Neural cell (in vitro differentiated cells): ENCODE measurements around the gene FAM98C. TPM values are rescaled to one million over a fixed set of nuclear protein-coding genes. Genes with fewer than 3 reads are reported as not detected.
"Not testable (repeated sequence)": the region's sequence is repeated elsewhere in the genome, so short reads cannot be mapped to it uniquely, and the experiment has no call there.

Source experiments
- H2AFZ ChIP-seq: fragments of 200-600, 300-800 bp; sonication (generic), shearing (Covaris generic); 2 replicates; pipeline ENCODE4 v1.6.0; 2014; ENCODE audit warnings: low read depth, mild to moderate bottlenecking, antibody characterized with exemption, low read length, moderate library complexity
- H3F3A ChIP-seq: fragments of 200-600 bp; shearing (Covaris generic); 2 replicates; pipeline ENCODE4 v1.6.1; 2016; ENCODE audit warnings: mild to moderate bottlenecking, moderate library complexity, mixed read lengths, antibody characterized with exemption, low read length; ENCODE audit not compliant: insufficient read depth, poor library complexity, severe bottlenecking
- H3K27ac ChIP-seq: fragments of 200-600, 300-800 bp; sonication (generic), shearing (Covaris generic); 2 replicates; pipeline ENCODE4 v1.5.1; 2014; ENCODE audit warnings: mild to moderate bottlenecking, low read length, moderate library complexity
- H3K27me3 ChIP-seq: fragments of 300-800, 200-600 bp; sonication (generic), shearing (Covaris generic); 2 replicates; pipeline ENCODE4 v1.6.0; 2014; ENCODE audit warnings: mild to moderate bottlenecking, low read depth, low read length, moderate library complexity; ENCODE audit not compliant: insufficient read depth
- H3K36me3 ChIP-seq: fragments of 300-800, 200-600 bp; sonication (generic), shearing (Covaris generic); 2 replicates; pipeline ENCODE4 v1.5.1; 2014; ENCODE audit warnings: mild to moderate bottlenecking, antibody characterized with exemption, low read length, moderate library complexity; ENCODE audit not compliant: insufficient read depth
- H3K4me2 ChIP-seq: fragments of 300-800, 200-600 bp; sonication (generic), shearing (Covaris generic); 2 replicates; pipeline ENCODE4 v1.6.0; 2014; ENCODE audit warnings: mild to moderate bottlenecking, low read length
- H3K4me3 ChIP-seq: fragments of 300-800, 200-600 bp; sonication (generic), shearing (Covaris generic); 2 replicates; pipeline ENCODE4 v1.5.1; 2014; ENCODE audit warnings: mild to moderate bottlenecking, low read length, moderate library complexity
- H3K79me2 ChIP-seq: fragments of 200-600 bp; shearing (Covaris generic); replicated peaks from 2 replicates; pipeline ENCODE4 v1.6.0; 2014; ENCODE audit warnings: mild to moderate bottlenecking, low read length, moderate library complexity; ENCODE audit not compliant: insufficient read depth
- H3K9ac ChIP-seq: fragments of 300-800, 200-600 bp; sonication (generic), shearing (Covaris generic); 2 replicates; pipeline ENCODE4 v1.6.1; 2016; ENCODE audit warnings: mild to moderate bottlenecking, low read length, mixed read lengths
- H3K9me2 ChIP-seq: fragments of 200-600 bp; shearing (Covaris generic); 2 replicates; pipeline ENCODE4 v1.6.1; 2016; ENCODE audit warnings: mild to moderate bottlenecking, low read length, mixed read lengths; ENCODE audit not compliant: insufficient read depth
- H3K9me3 ChIP-seq: fragments of 200-600, 300-800 bp; sonication (generic), shearing (Covaris generic); 2 replicates; pipeline ENCODE4 v1.6.1; 2016; ENCODE audit warnings: mild to moderate bottlenecking, mixed run types, low read length, moderate library complexity, mixed read lengths
- H4K20me1 ChIP-seq: fragments of 200-600 bp; shearing (Covaris generic); 2 replicates; pipeline ENCODE4 v1.6.1; 2016; ENCODE audit warnings: mild to moderate bottlenecking, mixed run types; ENCODE audit not compliant: insufficient read depth
- EP300 ChIP-seq: fragments of 450-650 bp; conservative IDR thresholded peaks from 2 replicates; pipeline ENCODE4 v1.6.1; 2014; ENCODE audit warnings: antibody characterized with exemption, mild to moderate bottlenecking, moderate library complexity; ENCODE audit not compliant: poor library complexity, severe bottlenecking
- EZH2 ChIP-seq: fragments of 200-600, 300-800 bp; shearing (Covaris generic), sonication (generic); IDR thresholded peaks from 2 replicates; pipeline ENCODE4 v1.6.1; 2014; ENCODE audit warnings: antibody characterized with exemption, low read length, borderline replicate concordance, mild to moderate bottlenecking; ENCODE audit not compliant: insufficient read depth, poor library complexity, severe bottlenecking
- MXI1 ChIP-seq: fragments of 450-650 bp; conservative IDR thresholded peaks from 2 replicates; pipeline ENCODE4 v1.6.1; 2014; ENCODE audit warnings: antibody characterized with exemption, mild to moderate bottlenecking; ENCODE audit not compliant: poor library complexity, severe bottlenecking
- POLR2AphosphoS5 ChIP-seq: IDR thresholded peaks from 2 replicates; pipeline ENCODE4 v1.6.1; 2012
- SMC3 ChIP-seq: fragments of 450-650 bp; conservative IDR thresholded peaks from 2 replicates; pipeline ENCODE4 v1.6.1; 2014; ENCODE audit warnings: antibody characterized with exemption, mild to moderate bottlenecking, moderate library complexity; ENCODE audit not compliant: poor library complexity
- TAF1 ChIP-seq: IDR thresholded peaks from 2 replicates; pipeline ENCODE4 v1.6.1; 2012; ENCODE audit warnings: low read depth
- polyA plus RNA-seq: library from polyadenylated mRNA; depleted of rRNA; stranded (reverse); fragments of >200 nt; gene quantifications from 2 replicates; pipeline ENCODE4 v1.2.3, GENCODE V29; 2014
- TF ChIP-seq, protein P1 (sequence below): fragments of 450-650 bp; IDR thresholded peaks from 2 replicates; pipeline ENCODE4 v1.5.1; 2014; ENCODE audit warnings: antibody characterized with exemption, mild to moderate bottlenecking, moderate library complexity; ENCODE audit not compliant: poor library complexity, severe bottlenecking
- TF ChIP-seq, protein P2 (sequence below): IDR thresholded peaks from 2 replicates; pipeline ENCODE4 v1.6.1; 2012; ENCODE audit warnings: borderline replicate concordance

FAM98C gene
- polyA plus RNA-seq, 1 donor from 2014 or later, result 79.3 TPM

DNA sequence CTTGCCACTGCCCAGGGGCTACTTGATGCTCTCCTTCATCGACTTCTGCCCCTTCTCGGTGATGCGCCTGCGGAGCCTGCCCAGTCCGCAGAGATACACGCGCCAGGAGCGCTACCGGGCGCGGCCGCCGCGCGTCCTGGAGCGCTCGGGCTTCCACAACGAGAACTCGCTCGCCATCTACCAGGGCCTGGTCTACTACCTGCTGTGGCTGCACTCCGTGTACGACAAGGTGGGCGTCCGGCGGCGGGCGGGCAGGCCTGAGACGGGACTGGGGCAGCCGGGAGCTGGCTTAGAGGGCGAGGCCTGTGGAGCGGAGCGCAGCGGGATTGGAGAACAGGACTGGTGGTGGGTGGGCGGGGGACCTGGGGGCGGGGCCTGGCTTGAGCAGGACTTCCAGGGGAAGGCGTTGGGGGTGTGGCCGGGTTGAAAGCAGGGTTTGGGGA is 41.2 kb upstream of the FAM98C start:
- H3K9ac ChIP-seq, result peak overlapping the region; percentile 53
- H2AFZ ChIP-seq, result no peak overlapping the region

GRCh38 chr19:38362076-38362945 is 40.6 kb upstream of the FAM98C start:
- H3K4me3 ChIP-seq, result peak overlapping the region; percentile 88
- H3K36me3 ChIP-seq, result no peaks in the 10 kb centered on the region
- H3F3A ChIP-seq, result no peaks in the 10 kb centered on the region
- TF ChIP-seq EZH2, result no peak
- TF ChIP-seq SMC3, result no peak
- peak; percentile 10 for TF ChIP-seq POLR2AphosphoS5
- H3K9me2 ChIP-seq, result no peaks in the 10 kb centered on the region
- H4K20me1 ChIP-seq, result no peaks in the 10 kb centered on the region
- peaks cover 23% of the 10 kb centered on the region for H3K27me3 ChIP-seq
- no peaks in the 10 kb centered on the region for H3K9me3 ChIP-seq
- no peaks in the 10 kb centered on the region for H3K79me2 ChIP-seq
- no peak overlapping the region for H3K27ac ChIP-seq
- H2AFZ ChIP-seq, result peak overlapping the region; percentile 1
- H3K9ac ChIP-seq, result peak overlapping the region; percentile 53
- H3K4me2 ChIP-seq, result peak overlapping the region; percentile 78

More for the DNA sequence above, 41.2 kb upstream of the FAM98C start:
- no peaks in the 10 kb centered on the region for H4K20me1 ChIP-seq
- H3K9me2 ChIP-seq, result no peaks in the 10 kb centered on the region
- no peaks in the 10 kb centered on the region for H3K79me2 ChIP-seq
- peaks cover 23% of the 10 kb centered on the region for H3K27me3 ChIP-seq
- no peak overlapping the region for H3K4me2 ChIP-seq
- H3F3A ChIP-seq, result no peaks in the 10 kb centered on the region
- H3K27ac ChIP-seq, result no peak overlapping the region
- no peaks in the 10 kb centered on the region for H3K9me3 ChIP-seq
- TF ChIP-seq TAF1, result no peak
- TF ChIP-seq, protein P1, sequence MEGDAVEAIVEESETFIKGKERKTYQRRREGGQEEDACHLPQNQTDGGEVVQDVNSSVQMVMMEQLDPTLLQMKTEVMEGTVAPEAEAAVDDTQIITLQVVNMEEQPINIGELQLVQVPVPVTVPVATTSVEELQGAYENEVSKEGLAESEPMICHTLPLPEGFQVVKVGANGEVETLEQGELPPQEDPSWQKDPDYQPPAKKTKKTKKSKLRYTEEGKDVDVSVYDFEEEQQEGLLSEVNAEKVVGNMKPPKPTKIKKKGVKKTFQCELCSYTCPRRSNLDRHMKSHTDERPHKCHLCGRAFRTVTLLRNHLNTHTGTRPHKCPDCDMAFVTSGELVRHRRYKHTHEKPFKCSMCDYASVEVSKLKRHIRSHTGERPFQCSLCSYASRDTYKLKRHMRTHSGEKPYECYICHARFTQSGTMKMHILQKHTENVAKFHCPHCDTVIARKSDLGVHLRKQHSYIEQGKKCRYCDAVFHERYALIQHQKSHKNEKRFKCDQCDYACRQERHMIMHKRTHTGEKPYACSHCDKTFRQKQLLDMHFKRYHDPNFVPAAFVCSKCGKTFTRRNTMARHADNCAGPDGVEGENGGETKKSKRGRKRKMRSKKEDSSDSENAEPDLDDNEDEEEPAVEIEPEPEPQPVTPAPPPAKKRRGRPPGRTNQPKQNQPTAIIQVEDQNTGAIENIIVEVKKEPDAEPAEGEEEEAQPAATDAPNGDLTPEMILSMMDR, result peak; percentile 62
- no peak for TF ChIP-seq MXI1
- no peak for TF ChIP-seq EZH2
- no peak for TF ChIP-seq EP300
- TF ChIP-seq, protein P2, sequence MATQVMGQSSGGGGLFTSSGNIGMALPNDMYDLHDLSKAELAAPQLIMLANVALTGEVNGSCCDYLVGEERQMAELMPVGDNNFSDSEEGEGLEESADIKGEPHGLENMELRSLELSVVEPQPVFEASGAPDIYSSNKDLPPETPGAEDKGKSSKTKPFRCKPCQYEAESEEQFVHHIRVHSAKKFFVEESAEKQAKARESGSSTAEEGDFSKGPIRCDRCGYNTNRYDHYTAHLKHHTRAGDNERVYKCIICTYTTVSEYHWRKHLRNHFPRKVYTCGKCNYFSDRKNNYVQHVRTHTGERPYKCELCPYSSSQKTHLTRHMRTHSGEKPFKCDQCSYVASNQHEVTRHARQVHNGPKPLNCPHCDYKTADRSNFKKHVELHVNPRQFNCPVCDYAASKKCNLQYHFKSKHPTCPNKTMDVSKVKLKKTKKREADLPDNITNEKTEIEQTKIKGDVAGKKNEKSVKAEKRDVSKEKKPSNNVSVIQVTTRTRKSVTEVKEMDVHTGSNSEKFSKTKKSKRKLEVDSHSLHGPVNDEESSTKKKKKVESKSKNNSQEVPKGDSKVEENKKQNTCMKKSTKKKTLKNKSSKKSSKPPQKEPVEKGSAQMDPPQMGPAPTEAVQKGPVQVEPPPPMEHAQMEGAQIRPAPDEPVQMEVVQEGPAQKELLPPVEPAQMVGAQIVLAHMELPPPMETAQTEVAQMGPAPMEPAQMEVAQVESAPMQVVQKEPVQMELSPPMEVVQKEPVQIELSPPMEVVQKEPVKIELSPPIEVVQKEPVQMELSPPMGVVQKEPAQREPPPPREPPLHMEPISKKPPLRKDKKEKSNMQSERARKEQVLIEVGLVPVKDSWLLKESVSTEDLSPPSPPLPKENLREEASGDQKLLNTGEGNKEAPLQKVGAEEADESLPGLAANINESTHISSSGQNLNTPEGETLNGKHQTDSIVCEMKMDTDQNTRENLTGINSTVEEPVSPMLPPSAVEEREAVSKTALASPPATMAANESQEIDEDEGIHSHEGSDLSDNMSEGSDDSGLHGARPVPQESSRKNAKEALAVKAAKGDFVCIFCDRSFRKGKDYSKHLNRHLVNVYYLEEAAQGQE, result no peak
- no peak for TF ChIP-seq SMC3
- peak overlapping the region; percentile 88 for H3K4me3 ChIP-seq
- no peaks in the 10 kb centered on the region for H3K36me3 ChIP-seq

DNA sequence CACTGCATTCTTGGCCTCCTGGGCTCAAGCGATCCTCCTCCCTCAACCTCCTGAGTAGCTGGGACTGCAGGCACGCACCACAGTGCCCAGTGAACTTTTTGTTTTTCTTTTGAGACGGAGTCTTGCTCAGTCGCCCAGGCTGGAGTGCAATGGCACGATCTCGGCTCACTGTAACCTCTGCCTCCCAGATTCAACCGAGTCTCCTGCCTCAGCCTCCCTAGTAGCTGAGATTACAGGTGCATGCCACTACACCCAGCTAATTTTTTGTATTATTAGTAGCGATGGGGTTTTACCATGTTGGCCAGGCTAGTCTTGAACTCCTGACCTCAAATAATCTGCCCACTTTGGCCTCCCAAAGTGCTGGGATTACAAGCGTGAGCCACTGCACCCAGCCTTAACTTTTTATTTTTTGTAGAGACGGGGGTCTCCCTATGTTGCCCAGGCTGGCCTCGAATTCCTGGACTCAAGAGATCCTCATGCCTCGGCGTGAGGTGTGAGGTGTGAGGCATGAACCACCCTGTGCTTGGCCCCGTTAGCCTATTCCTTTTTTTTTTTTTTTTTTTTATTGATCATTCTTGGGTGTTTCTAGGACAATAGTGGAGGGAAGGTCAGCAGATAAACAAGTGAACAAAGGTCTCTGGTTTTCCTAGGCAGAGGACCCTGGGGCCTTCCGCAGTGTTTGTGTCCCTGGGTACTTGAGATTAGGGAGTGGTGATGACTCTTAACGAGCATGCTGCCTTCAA is 39.8 kb upstream of the FAM98C start:
- H3K9ac ChIP-seq, H4K20me1 ChIP-seq, H2AFZ ChIP-seq, H3K27ac ChIP-seq, H3K9me2 ChIP-seq, H3F3A ChIP-seq, H3K9me3 ChIP-seq, H3K79me2 ChIP-seq, H3K36me3 ChIP-seq: not testable (repeated sequence)
- peak overlapping the region; percentile 88 for H3K4me3 ChIP-seq
- peaks cover 23% of the 10 kb centered on the region for H3K27me3 ChIP-seq
- peak overlapping the region; percentile 78 for H3K4me2 ChIP-seq
